Vagina (tissue), 2 donors: ENCODE measurements around the gene CRTC3. TPM values are rescaled to one million over a fixed set of nuclear protein-coding genes. Genes with fewer than 3 reads are reported as not detected.
"Not testable (repeated sequence)": the region's sequence is repeated elsewhere in the genome, so short reads cannot be mapped to it uniquely, and the experiment has no call there.

Experiments used
- DNase-seq, 2 donors: peaks; one replicate each; pipeline ENCODE4 v3.0.0-alpha.2; 2017; ENCODE audit errors: extremely low spot score in 2 of 2
- H3K27ac ChIP-seq: fragments of 200-600 bp; sonication (generic); one replicate; pipeline ENCODE4 v1.5.1; 2019
- H3K27me3 ChIP-seq: fragments of 200-600 bp; sonication (generic); one replicate; pipeline ENCODE4 v1.5.1; 2019
- H3K36me3 ChIP-seq, 2 donors: fragments of 200-600 bp; sonication (generic); one replicate each; pipeline ENCODE4 v1.5.1; 2017 to 2019
- H3K4me1 ChIP-seq: fragments of 200-600 bp; sonication (generic); one replicate; pipeline ENCODE4 v1.5.1; 2019
- H3K4me3 ChIP-seq, 2 donors: fragments of 200-600 bp; sonication (generic); 1 replicate in 1 of 2; 2 replicates in 1 of 2; pipeline ENCODE4 v1.5.1; 2016 to 2019
- H3K9me3 ChIP-seq: fragments of 200-600 bp; sonication (generic); one replicate; pipeline ENCODE4 v1.5.1; 2019
- POLR2A ChIP-seq, 2 donors: fragments of 450-650 bp; IDR thresholded peaks; one replicate each; pipeline ENCODE4 v1.6.1; 2017; ENCODE audit warnings: antibody characterized with exemption in 2 of 2, mild to moderate bottlenecking in 2 of 2, moderate library complexity in 2 of 2
- POLR2AphosphoS5 ChIP-seq, 2 donors: sonication (generic); formaldehyde crosslinking; IDR thresholded peaks; one replicate each; pipeline ENCODE4 v1.9.0; 2017; ENCODE audit warnings: antibody characterized with exemption in 2 of 2, mild to moderate bottlenecking in 2 of 2, low read depth in 1 of 2; ENCODE audit not compliant: insufficient read depth in 1 of 2
- intact Hi-C: fragments of 100-400 bp; cut with DNase I; formaldehyde crosslinking; loops from one replicate; pipeline ENCODE4 v1.15.1; 2023
- total RNA-seq: library from RNA; depleted of rRNA; stranded (reverse); fragments of >200 nt; gene quantifications from one replicate; pipeline ENCODE4 v1.2.3, GENCODE V29; 2016
- TF ChIP-seq, protein P1 (sequence below), 3 experiments: fragments of 450-650 bp in 2 of 3; fragments of 200-600 bp in 1 of 3; sonication (generic) in 1 of 3; IDR thresholded peaks; one replicate each; pipeline ENCODE4 v1.5.1; 2017 to 2019; ENCODE audit warnings: antibody characterized with exemption in 3 of 3, mild to moderate bottlenecking in 2 of 3, moderate library complexity in 2 of 3

The CRTC3 gene
- total RNA-seq, 1 donor from 2014 or later: 43.5 TPM

DNA sequence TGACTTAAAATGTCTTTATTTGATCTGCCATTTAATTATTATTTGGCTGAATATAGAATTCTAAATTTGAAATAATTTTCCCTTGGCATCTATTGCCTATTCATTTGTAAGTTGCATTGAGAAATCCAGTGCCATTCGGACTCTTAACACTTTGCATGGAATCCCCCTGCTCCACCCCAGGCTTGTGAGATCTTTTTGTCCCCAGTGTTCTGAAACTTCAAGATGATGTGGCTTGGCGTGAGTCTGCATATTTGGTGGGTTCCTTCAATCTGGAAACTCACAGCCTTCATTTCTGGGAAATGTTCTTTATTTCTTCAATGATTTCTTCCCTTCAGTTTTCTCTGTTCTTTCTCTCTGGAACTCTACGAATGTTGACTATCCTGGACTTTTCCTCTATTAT, 103.6 kb downstream of the CRTC3 start:
- DNase-seq: no peak
- H3K36me3 ChIP-seq: peaks cover 0 to 63% of the 10 kb centered on the region in 2 donors
- H3K27ac ChIP-seq: no peak overlapping the region
- no peaks in the 10 kb centered on the region for H3K4me1 ChIP-seq
- H3K4me3 ChIP-seq: no peak overlapping the region
- H3K27me3 ChIP-seq: no peaks in the 10 kb centered on the region
- TF ChIP-seq POLR2AphosphoS5 (IDR thresholded peaks at IDR 0.05; ENCODE audit: insufficient read depth in 1 of 2, low read depth in 1 of 2) (no peak), POLR2A (IDR thresholded peaks at IDR 0.05) (no peak)
- TF ChIP-seq, protein P1, sequence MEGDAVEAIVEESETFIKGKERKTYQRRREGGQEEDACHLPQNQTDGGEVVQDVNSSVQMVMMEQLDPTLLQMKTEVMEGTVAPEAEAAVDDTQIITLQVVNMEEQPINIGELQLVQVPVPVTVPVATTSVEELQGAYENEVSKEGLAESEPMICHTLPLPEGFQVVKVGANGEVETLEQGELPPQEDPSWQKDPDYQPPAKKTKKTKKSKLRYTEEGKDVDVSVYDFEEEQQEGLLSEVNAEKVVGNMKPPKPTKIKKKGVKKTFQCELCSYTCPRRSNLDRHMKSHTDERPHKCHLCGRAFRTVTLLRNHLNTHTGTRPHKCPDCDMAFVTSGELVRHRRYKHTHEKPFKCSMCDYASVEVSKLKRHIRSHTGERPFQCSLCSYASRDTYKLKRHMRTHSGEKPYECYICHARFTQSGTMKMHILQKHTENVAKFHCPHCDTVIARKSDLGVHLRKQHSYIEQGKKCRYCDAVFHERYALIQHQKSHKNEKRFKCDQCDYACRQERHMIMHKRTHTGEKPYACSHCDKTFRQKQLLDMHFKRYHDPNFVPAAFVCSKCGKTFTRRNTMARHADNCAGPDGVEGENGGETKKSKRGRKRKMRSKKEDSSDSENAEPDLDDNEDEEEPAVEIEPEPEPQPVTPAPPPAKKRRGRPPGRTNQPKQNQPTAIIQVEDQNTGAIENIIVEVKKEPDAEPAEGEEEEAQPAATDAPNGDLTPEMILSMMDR (IDR thresholded peaks at IDR 0.05): no peak
- no peaks in the 10 kb centered on the region for H3K9me3 ChIP-seq
- intact Hi-C loops: no loop called here

DNA sequence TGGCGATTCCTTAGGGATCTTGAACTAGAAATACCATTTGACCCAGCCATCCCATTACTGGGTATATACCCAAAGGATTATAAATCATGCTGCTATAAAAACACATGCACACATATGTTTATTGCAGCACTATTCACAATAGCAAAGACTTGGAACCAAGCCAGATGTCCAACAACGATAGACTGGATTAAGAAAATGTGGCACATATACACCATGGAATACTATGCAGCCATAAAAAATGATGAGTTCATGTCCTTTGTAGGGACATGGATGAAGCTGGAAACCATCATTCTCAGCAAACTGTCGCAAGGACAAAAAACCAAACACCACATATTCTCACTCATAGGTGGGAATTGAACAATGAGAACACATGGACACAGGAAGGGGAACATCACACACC, 107.3 kb downstream of the CRTC3 start:
- H3K36me3 ChIP-seq: peaks cover 0 to 56% of the 10 kb centered on the region in 2 donors

DNA sequence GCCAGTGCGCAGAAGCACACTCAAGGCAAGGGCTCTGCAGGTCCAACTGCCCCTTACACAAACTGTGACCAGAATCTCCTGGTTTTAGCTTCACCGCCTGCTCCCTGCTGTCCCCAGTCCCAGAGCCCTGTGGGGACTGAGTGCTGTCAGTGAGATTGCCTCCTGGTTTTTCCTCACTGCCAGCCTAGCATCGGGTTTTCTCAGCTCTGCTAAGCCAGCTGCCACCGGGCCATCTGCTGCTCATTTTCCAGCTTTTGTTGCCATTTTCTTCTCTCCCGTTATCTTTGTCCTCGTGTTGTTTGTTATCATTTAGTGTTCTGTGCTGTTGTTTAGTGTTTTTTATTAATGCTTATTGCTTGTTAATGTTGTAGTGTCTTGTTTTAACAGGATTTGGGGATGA, 108.0 kb downstream of the CRTC3 start:
- Histone ChIP-seq H3K27me3 (no peaks in the 10 kb centered on the region), H3K4me1 (no peaks in the 10 kb centered on the region), H3K27ac (no peak overlapping the region), H3K9me3 (no peaks in the 10 kb centered on the region), H3K36me3 (peaks cover 0 to 56% of the 10 kb centered on the region in 2 donors), H3K4me3 (no peak overlapping the region)
- no peak for DNase-seq
- intact Hi-C loops: no loop called here
- TF ChIP-seq POLR2A (IDR thresholded peaks at IDR 0.05): no peak

More for the DNA sequence above, 107.3 kb downstream of the CRTC3 start:
- H3K9me3 ChIP-seq, H3K27me3 ChIP-seq, H3K27ac ChIP-seq, H3K4me1 ChIP-seq, DNase-seq, H3K4me3 ChIP-seq, intact Hi-C loops: not testable (repeated sequence)

DNA sequence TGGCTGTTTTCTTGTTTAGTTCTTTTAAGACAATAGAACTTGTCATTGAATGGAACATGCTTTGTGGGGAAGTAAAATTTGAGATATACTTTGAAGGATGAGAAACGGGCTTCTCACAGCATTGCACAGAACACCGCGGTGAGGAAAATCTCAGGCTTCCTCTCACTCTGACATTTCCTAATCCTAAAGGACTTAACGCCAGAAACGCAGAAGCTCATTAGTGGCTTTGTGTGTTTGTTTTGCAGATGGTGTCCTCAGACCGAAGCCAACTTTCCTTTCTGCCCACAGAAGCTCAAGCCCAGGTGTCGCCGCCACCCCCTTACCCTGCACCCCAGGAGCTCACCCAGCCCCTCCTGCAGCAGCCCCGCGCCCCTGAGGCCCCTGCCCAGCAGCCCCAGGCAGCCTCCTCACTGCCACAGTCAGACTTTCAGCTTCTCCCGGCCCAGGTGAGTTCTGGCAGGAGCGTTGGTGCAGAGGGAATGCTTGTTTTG, 108.5 kb downstream of the CRTC3 start:
- Histone ChIP-seq H3K27ac (no peak overlapping the region), H3K36me3 (peaks cover 0 to 61% of the 10 kb centered on the region in 2 donors)

DNA sequence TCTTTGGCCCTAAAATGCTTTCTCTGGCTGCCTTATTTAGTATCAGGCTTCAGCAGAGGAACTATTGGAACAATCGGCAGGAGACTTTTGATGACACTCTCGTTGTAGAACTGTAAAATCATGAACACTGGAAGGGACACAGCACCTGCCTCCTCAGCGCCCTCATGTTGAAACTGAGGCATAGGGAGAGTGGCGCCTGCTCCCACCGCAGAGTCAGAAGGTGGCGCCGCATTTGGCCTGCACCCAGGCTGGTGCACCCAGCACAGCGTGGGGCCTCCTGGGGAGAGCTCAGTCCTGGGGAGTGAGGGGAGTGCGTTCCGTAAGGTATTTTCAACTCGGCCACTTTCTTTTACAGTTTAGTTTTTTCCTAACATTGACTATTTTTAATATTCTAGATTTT, 109.2 kb downstream of the CRTC3 start:
- H3K4me3 ChIP-seq: no peak overlapping the region
- intact Hi-C loops: no loop called here
- peaks cover 0 to 61% of the 10 kb centered on the region in 2 donors for H3K36me3 ChIP-seq
- H3K4me1 ChIP-seq: no peaks in the 10 kb centered on the region
- TF ChIP-seq POLR2A (IDR thresholded peaks at IDR 0.05) (no peak), POLR2AphosphoS5 (IDR thresholded peaks at IDR 0.05; ENCODE audit: insufficient read depth in 1 of 2, low read depth in 1 of 2) (no peak)
- TF ChIP-seq, protein P1 (IDR thresholded peaks at IDR 0.05): no peak
- H3K27ac ChIP-seq: no peak overlapping the region
- no peaks in the 10 kb centered on the region for H3K27me3 ChIP-seq
- no peak for DNase-seq
- no peaks in the 10 kb centered on the region for H3K9me3 ChIP-seq

More for the DNA sequence above, 108.5 kb downstream of the CRTC3 start:
- TF ChIP-seq, protein P1 (IDR thresholded peaks at IDR 0.05): no peak
- TF ChIP-seq POLR2A (IDR thresholded peaks at IDR 0.05) (no peak), POLR2AphosphoS5 (IDR thresholded peaks at IDR 0.05; ENCODE audit: insufficient read depth in 1 of 2, low read depth in 1 of 2) (no peak)
- Histone ChIP-seq H3K27me3 (no peaks in the 10 kb centered on the region), H3K4me3 (no peak overlapping the region), H3K4me1 (no peaks in the 10 kb centered on the region), H3K9me3 (no peaks in the 10 kb centered on the region)
- intact Hi-C loops: no loop called here
- no peak for DNase-seq

DNA sequence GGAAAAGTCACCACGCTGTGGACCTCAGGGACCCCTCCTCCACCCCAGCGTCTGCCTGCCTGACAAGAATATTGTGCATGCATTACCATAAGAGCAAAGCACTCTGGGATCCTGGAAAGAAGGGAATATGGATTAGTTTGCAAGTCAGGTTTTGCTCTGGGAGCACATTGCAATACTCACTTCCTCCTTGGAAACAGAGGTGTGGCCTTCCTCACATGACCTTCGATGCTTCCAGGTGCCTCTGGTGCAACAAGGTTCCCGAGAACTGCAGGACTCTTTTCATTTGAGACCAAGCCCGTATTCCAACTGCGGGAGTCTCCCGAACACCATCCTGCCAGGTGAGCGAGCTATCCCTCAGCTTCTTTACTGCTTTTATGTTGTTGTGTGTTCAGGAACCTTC, 111.1 kb downstream of the CRTC3 start:
- no peak for TF ChIP-seq POLR2A (IDR thresholded peaks at IDR 0.05)
- TF ChIP-seq, protein P1 (IDR thresholded peaks at IDR 0.05): no peak
- TF ChIP-seq POLR2AphosphoS5 (IDR thresholded peaks at IDR 0.05; ENCODE audit: insufficient read depth in 1 of 2, low read depth in 1 of 2): no peak
- Histone ChIP-seq H3K4me3 (no peak overlapping the region), H3K36me3 (peaks cover 0 to 47% of the 10 kb centered on the region in 2 donors), H3K4me1 (no peaks in the 10 kb centered on the region), H3K27ac (no peak overlapping the region), H3K9me3 (no peaks in the 10 kb centered on the region), H3K27me3 (no peaks in the 10 kb centered on the region)
- intact Hi-C loops: no loop called here
- no peak for DNase-seq
